ENCODE results near the gene ANKRD33. TPM values are rescaled to one million over a fixed set of nuclear protein-coding genes. Genes with fewer than 3 reads are reported as not detected.

ANKRD33 gene
- 0.10 TPM for polyA plus RNA-seq (ENCODE audit: insufficient read length)

GRCh38 chr12:51887476-51888315 is at the start of gene ANKRD33:
TSS of gene ANKRD33 (plus strand) at chr12:51888103. CDS start at chr12:51888187, 84 bp downstream.
- no peak for DNase-seq (ENCODE audit: low read depth)

- DNase-seq (ENCODE audit: low read depth), result no peak
Observed at GRCh38 chr12:51838762-51839161, 49.1 kb upstream of the ANKRD33 start.

- no peak for DNase-seq (ENCODE audit: low read depth)
Observed at GRCh38 chr12:51839310-51839947, 48.5 kb upstream of the ANKRD33 start.

GRCh38 chr12:51840966-51841365 is 46.9 kb upstream of the ANKRD33 start:
- no peak for DNase-seq (ENCODE audit: low read depth)

GRCh38 chr12:51841727-51842126 is 46.2 kb upstream of the ANKRD33 start:
- DNase-seq (ENCODE audit: low read depth), result no peak

GRCh38 chr12:51844854-51845253 is 43.0 kb upstream of the ANKRD33 start:
- no peak for DNase-seq (ENCODE audit: low read depth)

- no peak for DNase-seq (ENCODE audit: low read depth)
Observed at GRCh38 chr12:51845482-51845881, 42.4 kb upstream of the ANKRD33 start.

- DNase-seq (ENCODE audit: low read depth), result no peak
Observed at GRCh38 chr12:51846271-51846691, 41.6 kb upstream of the ANKRD33 start.

- no peak for DNase-seq (ENCODE audit: low read depth)
Observed at GRCh38 chr12:51846911-51847642, 40.8 kb upstream of the ANKRD33 start.

GRCh38 chr12:51847643-51848325 is 40.1 kb upstream of the ANKRD33 start:
- no peak for DNase-seq (ENCODE audit: low read depth)

GRCh38 chr12:51848326-51848727 is 39.6 kb upstream of the ANKRD33 start, which contains the start of gene FIGNL2:
TSS of gene FIGNL2 (minus strand) at chr12:51848718. CDS start at chr12:51822413, 26,305 bp downstream.
- no peak for DNase-seq (ENCODE audit: low read depth)

GRCh38 chr12:51848841-51849735 is 38.8 kb upstream of the ANKRD33 start:
- no peak for DNase-seq (ENCODE audit: low read depth)

- DNase-seq (ENCODE audit: low read depth), result no peak
Observed at GRCh38 chr12:51850081-51850964, 37.6 kb upstream of the ANKRD33 start.

GRCh38 chr12:51850965-51851299 is 37.0 kb upstream of the ANKRD33 start:
- DNase-seq (ENCODE audit: low read depth), result no peak

GRCh38 chr12:51851413-51852124 is 36.3 kb upstream of the ANKRD33 start:
- no peak for DNase-seq (ENCODE audit: low read depth)

GRCh38 chr12:51852404-51853137 is 35.3 kb upstream of the ANKRD33 start:
- no peak for DNase-seq (ENCODE audit: low read depth)

- no peak for DNase-seq (ENCODE audit: low read depth)
Observed at GRCh38 chr12:51855586-51856428, 32.1 kb upstream of the ANKRD33 start.

Data from forelimb muscle (tissue), 1 donor.